Measurements from ENCODE around the gene NCOA6.

The NCOA6 gene

GRCh38 chr20:34691838-34692237, 133.6 kb downstream of the NCOA6 start:
- no peaks in the 10 kb centered on the region for H3K36me3 Mint-ChIP-seq
- DNase-seq (ENCODE audit: low spot score in 2 of 2): no peak
- H3K4me3 Mint-ChIP-seq: no peak overlapping the region
- no peak for ATAC-seq
- no peak overlapping the region for H3K27ac Mint-ChIP-seq
- H3K9me3 Mint-ChIP-seq: no peaks in the 10 kb centered on the region
- H3K4me1 Mint-ChIP-seq: no peaks in the 10 kb centered on the region

- no peak for DNase-seq (ENCODE audit: low spot score in 2 of 2)
- ATAC-seq: no peak
- no peaks in the 10 kb centered on the region for H3K36me3 Mint-ChIP-seq
- H3K4me1 Mint-ChIP-seq: no peaks in the 10 kb centered on the region
- no peak overlapping the region for H3K4me3 Mint-ChIP-seq
- H3K27ac Mint-ChIP-seq: no peak overlapping the region
- H3K9me3 Mint-ChIP-seq: no peaks in the 10 kb centered on the region
These were observed 136.0 kb downstream of the NCOA6 start for GRCh38 chr20:34689486-34689885.

GRCh38 chr20:34683667-34684066, 141.8 kb downstream of the NCOA6 start:
- DNase-seq (ENCODE audit: low spot score in 2 of 2) (no peak), ATAC-seq (no peak)
- H3K4me1 Mint-ChIP-seq: peaks cover 9% of the 10 kb centered on the region
- H3K27ac Mint-ChIP-seq: no peak overlapping the region
- no peaks in the 10 kb centered on the region for H3K9me3 Mint-ChIP-seq
- no peaks in the 10 kb centered on the region for H3K36me3 Mint-ChIP-seq
- no peak overlapping the region for H3K4me3 Mint-ChIP-seq

- ATAC-seq: no peak
- H3K4me1 Mint-ChIP-seq: peaks cover 20% of the 10 kb centered on the region
- H3K36me3 Mint-ChIP-seq: no peaks in the 10 kb centered on the region
- no peak overlapping the region for H3K4me3 Mint-ChIP-seq
- no peak for DNase-seq (ENCODE audit: low spot score in 2 of 2)
- H3K9me3 Mint-ChIP-seq: no peaks in the 10 kb centered on the region
- no peak overlapping the region for H3K27ac Mint-ChIP-seq
These were observed 144.8 kb downstream of the NCOA6 start for GRCh38 chr20:34680586-34681175.

- H3K9me3 Mint-ChIP-seq: no peaks in the 10 kb centered on the region
- H3K27ac Mint-ChIP-seq: peak within 1 kb of the TSS; percentile 95
- peaks cover 25% of the 10 kb centered on the region for H3K4me1 Mint-ChIP-seq
- ATAC-seq: peak; percentile 98
- peak; percentile 89 to 94 for DNase-seq (ENCODE audit: low spot score in 2 of 2)
- H3K36me3 Mint-ChIP-seq: no peaks in the 10 kb centered on the region
- peak within 1 kb of the TSS; percentile 92 for H3K4me3 Mint-ChIP-seq
These were observed 148.6 kb downstream of the NCOA6 start, which contains the start of gene PIGU for GRCh38 chr20:34676642-34677373. Gene PIGU, minus strand, starts transcription at chr20:34677092. Its CDS starts 7 bp downstream, at chr20:34677085.

GRCh38 chr20:34675993-34676641, 149.3 kb downstream of the NCOA6 start:
- ATAC-seq (no peak), DNase-seq (ENCODE audit: low spot score in 2 of 2) (no peak)
- Mint-ChIP-seq H3K4me1 (peaks cover 25% of the 10 kb centered on the region), H3K9me3 (no peaks in the 10 kb centered on the region), H3K4me3 (peak overlapping the region; percentile 92), H3K36me3 (no peaks in the 10 kb centered on the region), H3K27ac (peak overlapping the region; percentile 95)

- no peak for DNase-seq (ENCODE audit: low spot score in 2 of 2)
- Mint-ChIP-seq H3K4me3 (peak overlapping the region; percentile 92), H3K36me3 (no peaks in the 10 kb centered on the region), H3K4me1 (peaks cover 20% of the 10 kb centered on the region), H3K9me3 (no peaks in the 10 kb centered on the region), H3K27ac (no peak overlapping the region)
- no peak for ATAC-seq
These were observed 149.9 kb downstream of the NCOA6 start for GRCh38 chr20:34675561-34675960.

- no peak overlapping the region for H3K27ac Mint-ChIP-seq
- peaks cover 17% of the 10 kb centered on the region for H3K4me1 Mint-ChIP-seq
- no peak overlapping the region for H3K4me3 Mint-ChIP-seq
- no peaks in the 10 kb centered on the region for H3K9me3 Mint-ChIP-seq
- ATAC-seq (no peak), DNase-seq (ENCODE audit: low spot score in 2 of 2) (no peak)
- no peaks in the 10 kb centered on the region for H3K36me3 Mint-ChIP-seq
These were observed 152.0 kb downstream of the NCOA6 start for GRCh38 chr20:34673412-34673811.

GRCh38 chr20:34669094-34669493, 156.4 kb downstream of the NCOA6 start:
- Mint-ChIP-seq H3K36me3 (no peaks in the 10 kb centered on the region), H3K4me3 (no peak overlapping the region), H3K4me1 (peaks cover 10% of the 10 kb centered on the region), H3K27ac (no peak overlapping the region), H3K9me3 (no peaks in the 10 kb centered on the region)
- no peak for DNase-seq (ENCODE audit: low spot score in 2 of 2)
- no peak for ATAC-seq

Data from stimulated activated effector memory CD8-positive, alpha-beta T cell treated with anti-CD3 and anti-CD28 coated beads, Interleukin-12 subunit alpha, Interleukin-12 subunit beta, amount 100 ng/mL, for 72 hours (primary cell).